Neural progenitor cell (in vitro differentiated cells): ENCODE results near the gene CBFA2T2. TPM values are rescaled to one million over a fixed set of nuclear protein-coding genes. Genes with fewer than 3 reads are reported as not detected.

Source experiments
- DNase-seq: peaks from one replicate; pipeline ENCODE4 v3.0.0-alpha.2; 2016; ENCODE audit warnings: low spot score
- H2AFZ ChIP-seq: fragments of 200-600 bp; sonication (generic); replicated peaks from 2 replicates; pipeline ENCODE4 v1.6.1; 2016; ENCODE audit warnings: antibody characterized with exemption
- H3F3A ChIP-seq: fragments of 200-600 bp; sonication (generic); 2 replicates; pipeline ENCODE4 v1.6.1; 2016; ENCODE audit warnings: antibody characterized with exemption, low read depth
- H3K27ac ChIP-seq: fragments of 200-600 bp; sonication (generic); 2 replicates; pipeline ENCODE4 v1.5.1; 2016; ENCODE audit warnings: mild to moderate bottlenecking
- H3K27me3 ChIP-seq: fragments of 200-600 bp; sonication (generic); 2 replicates; pipeline ENCODE4 v1.6.1; 2016; ENCODE audit warnings: mild to moderate bottlenecking, moderate library complexity
- H3K36me3 ChIP-seq: fragments of 200-600 bp; sonication (generic); 2 replicates; pipeline ENCODE4 v1.5.1; 2016
- H3K4me1 ChIP-seq: fragments of 200-600 bp; sonication (generic); 2 replicates; pipeline ENCODE4 v1.6.1; 2016; ENCODE audit warnings: mixed run types
- H3K4me2 ChIP-seq: fragments of 200-600 bp; sonication (generic); 2 replicates; pipeline ENCODE4 v1.6.1; 2016
- H3K4me3 ChIP-seq: fragments of 200-600 bp; sonication (generic); 2 replicates; pipeline ENCODE4 v1.5.1; 2016
- H3K79me2 ChIP-seq: fragments of 200-600 bp; sonication (generic); 2 replicates; pipeline ENCODE4 v1.6.1; 2016; ENCODE audit warnings: low read depth
- H3K9ac ChIP-seq: fragments of 200-600 bp; sonication (generic); 2 replicates; pipeline ENCODE4 v1.6.1; 2016
- H3K9me3 ChIP-seq: fragments of 200-600 bp; sonication (generic); 2 replicates; pipeline ENCODE4 v1.5.1; 2016; ENCODE audit warnings: low read depth
- H4K20me1 ChIP-seq: fragments of 200-600 bp; sonication (generic); 2 replicates; pipeline ENCODE4 v1.6.1; 2016; ENCODE audit warnings: low read depth
- H3K27ac Mint-ChIP-seq: 3 replicates; pipeline ENCODE4 v1.8.0; 2021; ENCODE audit warnings: mixed read lengths
- H3K27me3 Mint-ChIP-seq: 2 replicates; pipeline ENCODE4 v1.8.0; 2022; ENCODE audit warnings: low read depth, mild to moderate bottlenecking, inconsistent platforms, moderate library complexity, mixed read lengths; ENCODE audit not compliant: insufficient read depth
- H3K36me3 Mint-ChIP-seq: 3 replicates; pipeline ENCODE4 v1.8.0; 2021; ENCODE audit warnings: mixed read lengths
- H3K4me1 Mint-ChIP-seq: 3 replicates; pipeline ENCODE4 v1.8.0; 2021; ENCODE audit warnings: mixed read lengths
- H3K4me3 Mint-ChIP-seq: 3 replicates; pipeline ENCODE4 v1.8.0; 2021; ENCODE audit warnings: mild to moderate bottlenecking, moderate library complexity, mixed read lengths
- H3K9me3 Mint-ChIP-seq: 3 replicates; pipeline ENCODE4 v1.8.0; 2020; ENCODE audit warnings: mixed read lengths
- EZH2 ChIP-seq: fragments of 200-600 bp; sonication (generic); IDR thresholded peaks from 2 replicates; pipeline ENCODE4 v1.6.1; 2017; ENCODE audit warnings: antibody characterized with exemption, mild to moderate bottlenecking, moderate library complexity
- EZH2phosphoT487 ChIP-seq: fragments of 200-600 bp; sonication (generic); IDR thresholded peaks from 2 replicates; pipeline ENCODE4 v1.6.1; 2017; ENCODE audit warnings: antibody characterized with exemption
- total RNA-seq: library from RNA; depleted of rRNA; stranded (reverse); fragments of >200 nt; gene quantifications from 2 replicates; pipeline ENCODE4 v1.2.3, GENCODE V29; 2015; ENCODE audit warnings: low replicate concordance
- TF ChIP-seq, protein P1 (sequence below): fragments of 200-600 bp; sonication (generic); IDR thresholded peaks from 2 replicates; pipeline ENCODE4 v1.5.1; 2017; ENCODE audit warnings: antibody characterized with exemption, mild to moderate bottlenecking

Gene CBFA2T2
- total RNA-seq, 1 donor from 2014 or later: 11.9 TPM

DNA sequence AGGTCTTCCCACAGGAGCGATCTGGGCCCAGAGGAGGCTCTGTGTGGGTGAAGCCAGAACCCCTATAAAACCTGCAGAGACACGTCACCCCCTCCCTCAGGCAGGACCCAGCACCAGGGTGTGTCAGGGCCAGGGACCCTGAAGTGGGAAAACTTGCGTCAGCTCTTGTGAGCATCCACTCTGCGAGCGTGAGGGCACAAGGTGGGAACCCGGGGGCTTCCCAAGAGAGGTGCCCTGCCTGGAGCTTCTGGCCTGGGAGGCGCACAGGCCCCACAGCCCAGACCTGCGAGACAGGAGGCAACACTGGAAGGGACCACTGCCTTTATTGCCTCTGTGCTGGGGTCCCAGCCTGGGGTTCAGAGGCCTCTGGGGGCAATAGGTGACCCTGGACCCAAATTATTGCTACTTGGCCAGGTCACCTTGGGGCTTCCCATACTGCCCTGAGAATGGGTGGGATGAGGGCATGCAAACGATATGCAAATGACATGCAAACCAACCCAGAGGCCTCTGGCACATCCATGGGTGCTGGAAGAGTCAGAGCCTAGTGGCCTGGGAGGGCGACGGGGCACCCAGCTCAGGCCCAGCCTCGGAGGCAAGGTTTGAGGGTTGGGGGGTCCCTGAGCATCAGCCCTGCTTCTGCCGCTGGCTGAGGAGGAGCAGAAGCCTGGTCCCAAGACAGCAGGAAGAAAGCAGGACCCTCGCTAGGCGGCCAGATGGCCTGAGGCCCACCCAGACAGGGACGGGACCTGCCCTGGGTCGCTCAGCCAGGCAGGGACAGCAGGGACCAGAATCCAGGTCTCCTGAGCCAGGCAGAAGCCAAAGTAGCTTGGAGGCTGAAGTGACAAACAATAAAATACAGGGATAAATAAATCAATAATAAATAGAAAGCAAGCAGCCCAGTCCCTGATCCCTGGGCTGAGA, 167.1 kb downstream of the CBFA2T2 start:
- no peaks in the 10 kb centered on the region for H3K9me3 ChIP-seq
- Mint-ChIP-seq H3K27me3 (peaks cover 4% of the 10 kb centered on the region), H3K4me3 (no peak overlapping the region), H3K9me3 (no peaks in the 10 kb centered on the region), H3K4me1 (peaks cover 5% of the 10 kb centered on the region), H3K36me3 (no peaks in the 10 kb centered on the region), H3K27ac (no peak overlapping the region)
- H3K4me1 ChIP-seq: no peaks in the 10 kb centered on the region
- no peaks in the 10 kb centered on the region for H3K36me3 ChIP-seq
- H3K9ac ChIP-seq: no peak overlapping the region
- no peak for DNase-seq
- no peaks in the 10 kb centered on the region for H3F3A ChIP-seq
- H2AFZ ChIP-seq: no peak overlapping the region
- no peak overlapping the region for H3K4me3 ChIP-seq
- H4K20me1 ChIP-seq: no peaks in the 10 kb centered on the region
- no peak overlapping the region for H3K27ac ChIP-seq
- no peak overlapping the region for H3K4me2 ChIP-seq
- H3K27me3 ChIP-seq: no peaks in the 10 kb centered on the region
- TF ChIP-seq, protein P1, sequence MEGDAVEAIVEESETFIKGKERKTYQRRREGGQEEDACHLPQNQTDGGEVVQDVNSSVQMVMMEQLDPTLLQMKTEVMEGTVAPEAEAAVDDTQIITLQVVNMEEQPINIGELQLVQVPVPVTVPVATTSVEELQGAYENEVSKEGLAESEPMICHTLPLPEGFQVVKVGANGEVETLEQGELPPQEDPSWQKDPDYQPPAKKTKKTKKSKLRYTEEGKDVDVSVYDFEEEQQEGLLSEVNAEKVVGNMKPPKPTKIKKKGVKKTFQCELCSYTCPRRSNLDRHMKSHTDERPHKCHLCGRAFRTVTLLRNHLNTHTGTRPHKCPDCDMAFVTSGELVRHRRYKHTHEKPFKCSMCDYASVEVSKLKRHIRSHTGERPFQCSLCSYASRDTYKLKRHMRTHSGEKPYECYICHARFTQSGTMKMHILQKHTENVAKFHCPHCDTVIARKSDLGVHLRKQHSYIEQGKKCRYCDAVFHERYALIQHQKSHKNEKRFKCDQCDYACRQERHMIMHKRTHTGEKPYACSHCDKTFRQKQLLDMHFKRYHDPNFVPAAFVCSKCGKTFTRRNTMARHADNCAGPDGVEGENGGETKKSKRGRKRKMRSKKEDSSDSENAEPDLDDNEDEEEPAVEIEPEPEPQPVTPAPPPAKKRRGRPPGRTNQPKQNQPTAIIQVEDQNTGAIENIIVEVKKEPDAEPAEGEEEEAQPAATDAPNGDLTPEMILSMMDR: no peak
- TF ChIP-seq EZH2: no peak
- TF ChIP-seq EZH2phosphoT487: no peak
- H3K79me2 ChIP-seq: no peaks in the 10 kb centered on the region

DNA sequence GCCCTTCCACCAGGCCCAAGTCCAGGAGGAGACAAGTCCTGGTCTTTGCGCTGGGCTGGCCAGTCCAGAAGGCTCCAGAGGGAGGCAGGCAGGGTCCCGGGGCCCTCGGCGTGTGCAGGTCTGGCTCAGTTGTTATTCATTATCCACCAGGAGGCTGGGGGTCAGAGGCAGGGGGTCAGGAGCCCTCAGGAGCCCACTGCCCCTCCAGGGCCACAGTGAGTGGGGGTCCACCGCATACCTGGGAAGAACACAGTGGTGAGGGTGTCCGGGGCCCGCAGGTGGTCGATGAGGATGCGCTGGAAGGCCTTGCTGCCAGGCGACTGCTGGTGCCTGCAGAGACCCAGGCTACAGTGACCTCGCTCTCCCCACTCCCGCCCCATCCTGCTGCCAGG, 167.8 kb downstream of the CBFA2T2 start:
- Histone ChIP-seq H3K4me1 (no peaks in the 10 kb centered on the region), H3K79me2 (no peaks in the 10 kb centered on the region), H3K9ac (no peak overlapping the region), H3F3A (no peaks in the 10 kb centered on the region), H3K4me2 (no peak overlapping the region), H4K20me1 (no peaks in the 10 kb centered on the region), H3K36me3 (no peaks in the 10 kb centered on the region), H3K27me3 (no peaks in the 10 kb centered on the region), H3K4me3 (no peak overlapping the region), H3K27ac (no peak overlapping the region), H2AFZ (no peak overlapping the region), H3K9me3 (no peaks in the 10 kb centered on the region)
- Mint-ChIP-seq H3K36me3 (no peaks in the 10 kb centered on the region), H3K9me3 (no peaks in the 10 kb centered on the region), H3K27me3 (peaks cover 6% of the 10 kb centered on the region), H3K4me1 (peaks cover 7% of the 10 kb centered on the region), H3K27ac (no peak overlapping the region), H3K4me3 (no peak overlapping the region)
- TF ChIP-seq, protein P1: no peak
- TF ChIP-seq EZH2phosphoT487: no peak
- no peak for TF ChIP-seq EZH2
- DNase-seq: no peak

DNA sequence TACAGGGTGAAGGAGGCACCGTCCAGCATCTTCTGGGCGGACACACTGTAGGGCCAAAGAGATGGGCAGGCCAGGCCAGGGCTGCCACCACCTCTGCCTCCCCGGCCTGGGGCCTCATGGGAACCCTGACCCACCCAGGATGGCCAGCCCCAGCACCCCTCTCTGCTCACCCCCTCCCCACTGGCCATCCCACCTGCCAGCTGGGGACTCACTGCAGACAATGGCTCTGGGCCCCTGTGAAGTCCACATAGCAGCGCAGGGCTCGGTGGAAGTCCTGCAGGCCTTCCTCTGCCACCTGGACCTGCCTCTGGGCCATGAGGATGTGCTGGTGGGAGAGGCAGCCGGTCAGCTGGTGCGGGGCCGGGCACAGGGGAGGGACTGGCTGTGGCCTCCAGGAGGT, 168.6 kb downstream of the CBFA2T2 start:
- no peak overlapping the region for H3K9ac ChIP-seq
- H3K36me3 ChIP-seq: no peaks in the 10 kb centered on the region
- H3K27me3 Mint-ChIP-seq: peaks cover 6% of the 10 kb centered on the region
- no peaks in the 10 kb centered on the region for H4K20me1 ChIP-seq
- no peak overlapping the region for H3K4me3 Mint-ChIP-seq
- H3K4me2 ChIP-seq: no peak overlapping the region
- H3F3A ChIP-seq: no peaks in the 10 kb centered on the region
- no peaks in the 10 kb centered on the region for H3K27me3 ChIP-seq
- TF ChIP-seq EZH2 (no peak), EZH2phosphoT487 (no peak)
- TF ChIP-seq, protein P1: no peak
- H2AFZ ChIP-seq: no peak overlapping the region
- peaks cover 5% of the 10 kb centered on the region for H3K4me1 Mint-ChIP-seq
- no peaks in the 10 kb centered on the region for H3K79me2 ChIP-seq
- H3K36me3 Mint-ChIP-seq: no peaks in the 10 kb centered on the region
- no peak overlapping the region for H3K27ac ChIP-seq
- H3K9me3 ChIP-seq: no peaks in the 10 kb centered on the region
- no peaks in the 10 kb centered on the region for H3K4me1 ChIP-seq
- H3K27ac Mint-ChIP-seq: no peak overlapping the region
- H3K9me3 Mint-ChIP-seq: no peaks in the 10 kb centered on the region
- DNase-seq: no peak
- H3K4me3 ChIP-seq: no peak overlapping the region
